Astrocyte of the spinal cord (primary cell): ENCODE results near the gene DMTF1.

Experiments used
- DNase-seq: peaks from one replicate; pipeline ENCODE4 v3.0.0; 2011; ENCODE audit warnings: low read depth, low spot score
- H3K4me3 ChIP-seq: 2 replicates; pipeline ENCODE4 v1.5.1; 2011; ENCODE audit warnings: low read depth, mild to moderate bottlenecking, low read length, moderate library complexity
- in situ Hi-C: cut with HindIII; loops from 2 replicates; pipeline ENCODE4 v1.10.0; 2017; ENCODE audit warnings: low sequenced_read_pairs
- TF ChIP-seq, protein P1 (sequence below): IDR thresholded peaks from 2 replicates; pipeline ENCODE4 v1.5.1; 2012; ENCODE audit warnings: low read depth, mild to moderate bottlenecking, low read length, inconsistent platforms

The DMTF1 gene

DNA sequence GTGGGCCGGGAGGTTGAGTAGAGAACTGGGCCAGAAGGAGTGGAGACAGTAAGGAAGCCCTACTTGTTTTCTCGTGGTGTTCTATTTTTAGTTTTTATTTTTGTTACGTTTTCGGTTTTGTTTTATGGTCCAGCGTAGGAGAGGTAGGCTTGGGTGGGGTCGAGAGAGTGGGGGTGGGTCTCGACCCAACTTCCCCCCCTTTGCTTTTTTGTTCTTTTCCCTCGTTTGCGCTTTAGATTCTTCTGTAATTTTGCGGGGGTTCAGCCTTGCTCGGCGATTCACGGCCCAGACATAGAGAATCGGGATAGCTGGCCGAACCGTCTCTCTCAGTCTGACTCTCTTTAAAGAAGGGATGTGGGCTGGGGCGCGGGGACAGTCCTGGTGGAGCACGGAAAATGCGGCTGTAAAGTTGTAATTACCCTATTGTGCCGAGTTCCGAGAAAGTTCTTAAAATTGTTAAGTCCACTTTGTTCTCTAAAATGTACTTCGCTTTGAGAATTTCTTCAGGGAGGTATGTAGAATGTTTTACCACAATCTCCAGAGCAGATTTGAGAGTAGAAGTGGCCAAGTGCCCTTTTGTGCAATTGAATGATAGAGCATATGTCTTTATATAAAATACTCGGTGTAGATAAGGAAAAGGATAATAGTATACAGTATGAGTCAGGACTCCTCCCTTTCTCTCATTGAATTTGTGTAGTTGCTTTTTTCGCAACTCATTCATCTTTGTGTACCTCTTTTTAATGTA lies 816 bp downstream of the DMTF1 start:
- H3K4me3 ChIP-seq: peak overlapping the region; percentile 97
- TF ChIP-seq, protein P1, sequence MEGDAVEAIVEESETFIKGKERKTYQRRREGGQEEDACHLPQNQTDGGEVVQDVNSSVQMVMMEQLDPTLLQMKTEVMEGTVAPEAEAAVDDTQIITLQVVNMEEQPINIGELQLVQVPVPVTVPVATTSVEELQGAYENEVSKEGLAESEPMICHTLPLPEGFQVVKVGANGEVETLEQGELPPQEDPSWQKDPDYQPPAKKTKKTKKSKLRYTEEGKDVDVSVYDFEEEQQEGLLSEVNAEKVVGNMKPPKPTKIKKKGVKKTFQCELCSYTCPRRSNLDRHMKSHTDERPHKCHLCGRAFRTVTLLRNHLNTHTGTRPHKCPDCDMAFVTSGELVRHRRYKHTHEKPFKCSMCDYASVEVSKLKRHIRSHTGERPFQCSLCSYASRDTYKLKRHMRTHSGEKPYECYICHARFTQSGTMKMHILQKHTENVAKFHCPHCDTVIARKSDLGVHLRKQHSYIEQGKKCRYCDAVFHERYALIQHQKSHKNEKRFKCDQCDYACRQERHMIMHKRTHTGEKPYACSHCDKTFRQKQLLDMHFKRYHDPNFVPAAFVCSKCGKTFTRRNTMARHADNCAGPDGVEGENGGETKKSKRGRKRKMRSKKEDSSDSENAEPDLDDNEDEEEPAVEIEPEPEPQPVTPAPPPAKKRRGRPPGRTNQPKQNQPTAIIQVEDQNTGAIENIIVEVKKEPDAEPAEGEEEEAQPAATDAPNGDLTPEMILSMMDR: no peak
- in situ Hi-C loops: no loop called here
- DNase-seq: peak; percentile 32

DNA sequence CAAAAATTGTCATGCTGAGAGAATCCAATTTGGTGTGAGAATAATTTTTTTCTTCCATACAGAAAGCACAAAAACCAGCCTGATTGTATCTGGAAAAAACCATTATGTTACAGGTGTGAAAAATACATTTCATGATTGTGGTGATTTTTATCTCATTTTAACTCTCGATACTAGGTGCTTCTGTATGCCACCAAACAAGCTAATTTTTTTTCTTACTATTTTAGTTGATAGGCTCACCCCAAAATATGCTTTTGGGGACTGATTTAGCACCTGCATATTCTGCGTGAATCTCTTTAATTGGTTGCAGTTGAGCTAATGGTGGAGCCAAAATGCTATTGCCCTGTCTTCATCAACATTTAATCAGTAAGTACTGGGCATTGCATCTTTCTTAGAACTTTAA lies 1.9 kb downstream of the DMTF1 start:
- no peak for DNase-seq
- peak overlapping the region; percentile 97 for H3K4me3 ChIP-seq
- in situ Hi-C loops: no loop called here
- TF ChIP-seq, protein P1: no peak

DNA sequence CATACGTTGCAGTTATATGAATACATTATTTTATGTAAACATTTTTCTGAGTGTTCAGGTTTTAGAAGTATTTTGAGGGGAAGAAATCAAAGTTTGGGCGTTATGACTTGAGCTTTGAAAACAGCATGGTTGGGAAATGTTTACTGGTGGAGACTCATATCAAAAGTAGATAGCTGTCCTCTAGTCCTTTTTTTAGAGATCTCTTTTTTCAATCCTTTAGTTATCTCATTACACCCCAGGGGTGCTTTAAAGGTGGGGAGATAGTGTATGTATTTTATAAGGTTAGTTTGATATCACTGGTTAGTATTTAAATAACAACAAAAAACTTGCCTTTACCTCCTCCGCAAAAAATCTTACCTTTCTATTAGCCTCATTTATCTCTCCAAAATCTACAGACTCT lies 2.3 kb downstream of the DMTF1 start:
- no peak for DNase-seq
- H3K4me3 ChIP-seq: peak overlapping the region; percentile 97
- TF ChIP-seq, protein P1: no peak
- in situ Hi-C loops: no loop called here

DNA sequence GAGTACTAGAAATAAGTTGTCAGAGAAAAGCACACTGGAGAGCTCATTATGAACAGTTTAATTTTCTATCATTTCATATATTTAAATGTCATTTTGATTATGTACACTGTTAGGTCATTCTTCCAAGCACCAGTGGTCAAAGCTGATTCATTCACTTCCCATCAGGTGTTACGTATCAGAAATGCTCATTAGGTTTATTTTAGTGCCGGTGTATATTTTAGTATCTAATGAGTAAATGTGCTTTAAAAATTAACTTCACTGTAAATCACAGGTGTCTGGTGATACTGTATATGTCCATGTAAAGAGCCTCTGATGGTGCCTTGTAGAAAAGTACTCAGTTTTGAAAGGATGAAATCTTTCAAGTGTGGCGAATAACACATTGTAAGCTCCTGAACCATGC lies 3.5 kb downstream of the DMTF1 start:
- TF ChIP-seq, protein P1: no peak
- in situ Hi-C loops: no loop called here
- DNase-seq: no peak
- H3K4me3 ChIP-seq: no peak overlapping the region

DNA sequence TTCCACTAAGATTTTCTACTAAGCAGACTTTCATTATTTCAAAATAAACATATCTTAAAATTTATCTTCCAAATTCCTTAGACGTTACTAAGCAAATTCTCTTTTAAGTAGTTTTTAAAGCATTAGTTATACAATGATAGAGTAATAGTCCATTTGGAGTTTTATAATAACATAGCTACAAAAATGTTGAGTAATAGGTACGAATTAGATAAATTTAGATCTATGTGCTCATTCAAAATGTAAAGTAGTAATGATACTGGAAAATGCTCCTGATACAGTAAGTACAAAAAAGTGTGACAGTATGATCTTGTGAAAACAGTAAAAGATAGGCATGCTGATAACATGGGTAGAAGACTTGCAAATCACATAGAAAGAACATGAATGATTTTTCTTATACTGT lies 4.5 kb downstream of the DMTF1 start:
- DNase-seq: no peak
- no peak overlapping the region for H3K4me3 ChIP-seq
- in situ Hi-C loops: no loop called here
- TF ChIP-seq, protein P1: no peak

DNA sequence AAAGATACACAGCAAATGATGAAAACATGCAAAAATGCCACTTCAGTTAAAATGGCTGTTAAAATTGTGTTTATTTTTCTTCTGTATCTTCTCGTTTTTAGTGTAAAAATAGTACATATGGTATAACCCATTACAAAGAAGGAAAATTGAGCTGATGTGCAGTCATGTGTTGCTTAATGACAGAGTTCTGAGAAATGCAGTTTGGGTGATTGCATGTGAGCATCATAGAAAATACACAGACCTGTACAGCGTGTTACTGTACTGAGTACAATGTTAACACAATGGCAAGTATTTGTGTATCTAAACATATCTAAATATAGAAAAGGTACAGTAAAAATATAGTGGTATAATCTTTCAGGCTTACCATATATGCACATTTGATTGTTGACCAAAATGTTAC lies 7.3 kb downstream of the DMTF1 start:
- in situ Hi-C loops: no loop called here
- DNase-seq: no peak
- TF ChIP-seq, protein P1: no peak
- no peak overlapping the region for H3K4me3 ChIP-seq
